Stimulated activated CD8-positive, alpha-beta memory T cell treated with anti-CD3 and anti-CD28 coated beads, Interleukin-4, amount 100 ng/mL, for 1 hour (primary cell): Measurements from ENCODE around the gene TNNT1.
A peak's percentile ranks its signal among the peaks of the same experiment; 100 is the strongest.

Source experiments
- DNase-seq, 2 donors: peaks; one replicate each; pipeline ENCODE4 v3.0.0-alpha.2; 2020; ENCODE audit warnings: low read depth in 2 of 2, low spot score in 1 of 2

TNNT1 gene

GRCh38 chr19:55091955-55092354 is 57.1 kb downstream of the TNNT1 start:
- no peak for DNase-seq

DNA sequence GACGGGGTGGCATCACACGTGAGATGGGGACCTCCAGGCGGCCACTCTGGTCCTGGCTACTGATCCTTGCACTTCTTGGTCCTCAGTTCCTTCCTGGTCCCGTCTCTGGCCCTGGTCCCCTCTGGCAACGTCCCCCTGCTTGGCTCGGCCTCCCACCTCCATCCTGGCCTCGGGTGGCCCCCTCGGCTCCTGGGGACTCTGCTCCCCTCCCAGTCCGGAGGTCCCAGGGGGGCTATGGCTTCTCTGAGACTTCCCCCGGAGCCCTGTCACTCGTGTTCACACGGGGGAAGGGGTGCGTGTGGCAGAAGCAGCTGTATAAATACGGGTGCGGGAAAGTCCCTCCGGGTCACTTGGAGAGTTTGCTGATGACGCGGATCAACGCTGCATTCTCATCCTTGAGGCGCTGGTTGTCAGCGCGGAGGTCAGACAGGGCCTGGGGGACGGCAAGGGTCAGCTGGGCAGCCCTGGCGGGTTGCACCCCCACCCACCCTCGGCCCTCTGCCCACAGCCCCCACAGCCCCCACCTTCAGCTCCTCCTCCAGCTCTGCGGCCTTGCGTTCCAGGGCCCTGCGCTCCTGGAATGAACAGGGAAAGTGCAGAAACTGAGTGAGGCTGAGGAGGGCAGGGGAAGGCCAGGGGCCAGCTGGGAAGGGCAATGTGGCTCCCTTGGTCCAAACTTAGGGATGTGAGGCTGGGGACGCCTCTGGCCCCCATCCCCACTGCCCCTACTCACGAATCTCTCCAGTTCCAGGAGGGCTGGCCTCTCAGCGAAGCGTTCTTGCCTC is 57.7 kb downstream of the TNNT1 start:
- DNase-seq: no peak

DNA sequence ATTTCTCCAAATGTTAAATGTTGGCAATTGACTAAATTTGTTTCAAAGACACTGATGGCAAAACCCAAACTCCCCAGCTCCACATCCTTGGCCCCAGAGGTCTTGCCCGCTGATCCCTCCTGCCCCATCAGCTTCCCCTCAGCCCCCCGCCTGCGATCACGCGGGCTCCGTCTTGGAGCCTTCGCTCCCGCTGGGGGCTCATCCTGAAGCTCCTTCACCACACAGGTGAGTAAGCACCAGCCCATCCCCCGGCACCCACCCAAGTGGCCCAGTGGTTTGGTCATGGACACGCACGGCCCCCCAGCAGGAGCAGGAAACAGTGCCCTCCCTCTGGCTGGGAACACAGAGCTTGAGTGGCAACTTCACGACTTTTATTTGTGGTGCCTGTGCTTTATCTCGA is 58.4 kb downstream of the TNNT1 start:
- no peak for DNase-seq

- DNase-seq: no peak
Observed at GRCh38 chr19:55089342-55089944, 59.6 kb downstream of the TNNT1 start.

DNA sequence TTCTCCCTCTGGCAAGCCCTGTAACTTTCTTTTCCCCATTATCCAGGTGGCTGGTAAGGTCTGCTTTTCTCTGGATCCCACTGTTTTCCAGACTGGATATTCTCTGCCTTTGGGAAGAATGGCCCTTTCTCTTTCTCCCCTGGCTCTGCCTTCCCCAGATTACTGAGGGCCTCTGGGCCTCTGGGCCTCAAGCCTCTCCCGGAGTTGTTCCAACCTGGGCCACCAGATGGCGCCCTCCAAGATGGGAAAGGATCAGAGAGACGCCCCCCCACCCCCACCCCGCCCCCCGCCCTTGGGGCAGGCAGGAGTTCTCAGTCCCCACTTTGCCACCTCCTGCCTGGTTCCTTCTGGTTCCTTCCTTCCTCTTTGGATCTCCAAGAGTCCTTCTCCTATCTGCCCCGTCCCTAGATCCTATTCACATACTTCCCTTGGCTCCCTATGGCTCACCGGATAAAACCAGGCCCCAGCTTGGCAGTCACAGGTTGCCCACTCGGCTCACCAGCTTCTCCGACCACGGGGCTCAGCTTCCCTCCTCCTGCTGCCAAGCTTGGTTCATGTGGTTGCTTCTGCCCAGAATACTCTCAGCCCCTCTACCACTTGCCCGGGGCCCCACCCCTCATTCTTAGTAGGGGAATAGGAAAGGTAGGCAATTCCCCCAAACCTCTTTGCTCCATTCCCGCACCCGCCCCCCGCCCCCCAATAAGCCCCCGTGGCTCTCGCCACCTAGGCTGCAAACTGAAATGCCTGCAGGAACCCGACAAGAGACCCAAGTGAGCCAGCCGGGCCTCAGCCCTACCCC is 60.3 kb downstream of the TNNT1 start:
- peak; percentile 52 to 59 for DNase-seq

GRCh38 chr19:55088021-55088451 is 61.0 kb downstream of the TNNT1 start:
- no peak for DNase-seq

DNA sequence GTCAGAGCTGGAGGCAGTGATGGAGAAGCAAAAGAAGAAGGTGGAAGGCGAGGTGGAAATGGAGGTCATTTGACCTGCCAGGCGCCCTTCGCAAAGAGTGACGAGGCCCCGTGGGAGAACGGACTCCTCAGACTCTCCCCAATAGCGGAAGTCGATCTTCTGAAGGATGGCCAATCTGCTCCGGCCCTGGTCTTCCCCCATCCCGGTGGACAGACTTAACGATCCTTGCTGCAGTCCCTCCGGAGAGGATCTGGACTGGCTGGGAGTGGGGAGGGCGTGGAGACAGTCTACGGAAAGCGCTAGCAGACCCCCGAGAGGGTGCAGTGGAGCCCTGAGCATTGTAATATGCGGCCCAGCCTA is 61.5 kb downstream of the TNNT1 start:
- DNase-seq: no peak

- DNase-seq: peak in 1 of 2 donors; percentile 19
Observed at GRCh38 chr19:55086730-55087541, 62.1 kb downstream of the TNNT1 start.

DNA sequence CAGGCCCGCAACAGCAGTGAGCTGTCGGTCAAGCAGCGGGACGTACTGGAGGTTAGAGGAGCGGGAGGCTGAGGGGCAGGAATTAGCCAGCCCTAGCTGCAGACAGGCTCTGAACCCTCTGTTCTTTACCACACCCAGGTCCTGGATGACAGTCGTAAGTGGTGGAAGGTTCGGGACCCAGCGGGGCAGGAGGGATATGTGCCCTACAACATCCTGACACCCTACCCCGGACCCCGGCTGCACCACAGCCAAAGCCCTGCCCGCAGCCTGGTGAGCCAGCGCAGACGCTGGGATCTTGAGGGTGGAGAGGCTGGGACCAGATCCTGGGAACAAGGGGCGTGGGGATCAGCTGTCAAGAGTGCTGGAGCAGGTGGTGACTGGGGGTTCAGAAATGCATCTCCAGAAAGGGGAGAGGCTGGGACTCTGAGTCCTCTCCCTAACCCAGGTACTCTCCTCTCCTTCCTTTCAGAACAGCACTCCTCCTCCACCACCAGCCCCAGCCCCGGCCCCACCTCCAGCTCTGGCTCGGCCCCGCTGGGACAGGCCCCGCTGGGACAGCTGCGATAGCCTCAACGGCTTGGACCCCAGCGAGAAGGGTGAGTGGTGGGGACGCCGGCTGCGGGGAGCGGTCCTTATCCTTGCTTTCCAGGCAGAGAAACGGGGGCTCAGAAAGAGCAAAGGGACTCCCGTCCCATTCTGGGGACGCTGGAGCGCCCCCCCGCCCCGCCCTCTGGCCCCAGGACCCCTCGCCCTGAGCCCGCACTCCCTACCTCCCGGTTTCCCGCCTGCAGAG is 62.9 kb downstream of the TNNT1 start:
- no peak for DNase-seq

DNA sequence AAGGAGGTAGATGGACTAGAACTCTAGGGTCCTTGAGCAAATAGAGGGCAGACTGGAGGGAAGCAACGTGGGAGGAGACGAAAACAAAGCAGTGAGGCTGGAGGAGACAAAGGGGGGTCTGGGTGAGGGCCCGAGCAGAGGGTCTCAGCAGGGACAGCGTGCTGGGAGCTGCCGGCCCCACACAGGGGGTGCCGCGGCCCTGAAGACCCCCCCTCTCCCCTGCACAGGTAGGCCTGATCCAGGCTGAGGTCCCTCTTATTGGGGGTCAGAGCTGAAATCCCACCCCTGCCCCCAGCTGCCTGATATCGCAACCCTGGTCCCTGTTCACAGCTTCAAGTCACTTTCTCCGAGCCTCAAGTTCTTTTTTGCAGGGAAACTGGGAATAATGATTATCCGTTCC is 64.6 kb downstream of the TNNT1 start:
- DNase-seq: no peak

DNA sequence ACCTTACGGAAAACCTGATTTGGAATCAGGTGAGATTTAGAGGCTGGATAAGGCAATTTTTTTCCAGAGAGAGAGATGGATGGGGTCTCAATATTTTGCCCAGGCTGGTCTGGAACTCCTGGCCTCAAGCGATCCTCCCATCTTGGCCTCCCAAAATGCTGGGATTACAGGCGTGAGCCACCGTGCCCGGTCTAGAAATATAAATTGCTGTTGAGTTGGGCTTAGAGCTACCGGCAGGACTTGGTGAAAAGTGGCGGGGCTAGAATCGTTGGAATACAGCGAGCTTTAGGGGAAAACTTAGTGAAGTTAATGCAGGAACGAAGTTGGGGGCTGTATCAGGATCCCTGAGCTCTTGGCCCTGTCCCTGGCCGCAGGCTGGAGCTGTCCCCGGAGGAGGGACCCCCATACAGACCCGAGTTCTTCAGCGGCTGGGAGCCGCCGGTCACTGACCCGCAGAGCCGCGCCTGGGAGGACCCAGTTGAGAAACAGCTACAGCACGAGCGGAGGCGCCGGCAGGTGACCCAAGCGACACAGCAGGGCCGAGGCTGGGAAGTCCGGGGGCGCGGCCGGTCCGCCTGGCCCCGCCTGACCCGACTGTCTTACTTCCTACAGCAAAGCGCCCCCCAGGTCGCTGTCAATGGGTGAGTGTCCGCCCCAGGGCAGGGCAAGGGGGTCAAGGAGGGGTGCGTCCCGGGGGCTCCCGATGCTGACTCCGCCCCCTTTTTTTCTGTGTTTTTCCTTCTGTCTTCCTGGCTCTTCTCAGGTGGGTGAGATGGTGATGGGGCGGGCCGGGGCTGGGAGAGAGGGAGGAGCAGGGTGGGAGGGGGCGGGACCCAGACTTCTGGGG is 65.8 kb downstream of the TNNT1 start:
- no peak for DNase-seq
